A549 (cell line): ENCODE measurements around the gene CXCL6. TPM values are rescaled to one million over a fixed set of nuclear protein-coding genes. Genes with fewer than 3 reads are reported as not detected.

ENCODE experiments used
- ATAC-seq, 2 experiments: fragments of 200-7000 bp in 1 of 2; fragments of >200 bp in 1 of 2; cut with Nextera tagmentation in 1 of 2; cut with Tn5 transposase in 1 of 2; 3 replicates each; pipeline versions ENCODE4 v1.8.0 to v1.9.1; 2018 to 2020; ENCODE audit warnings: mild to moderate bottlenecking in 1 of 2, moderate library complexity in 1 of 2
- CTCF ChIA-PET: fragments of 300-600 bp; sonication (Branson Sonifier 250); formaldehyde crosslinking; extraction: SDS; loops from one replicate; lab custom pipeline; 2021; ENCODE audit warnings: antibody characterized with exemption, inconsistent platforms; lab: Yijun Ruan, JAX
- POLR2A ChIA-PET: fragments of 350-600 bp; formaldehyde crosslinking; extraction: SDS; loops from one replicate; lab custom pipeline; 2021; ENCODE audit warnings: antibody characterized with exemption, inconsistent platforms; lab: Yijun Ruan, JAX
- DNase-seq, 2 experiments: peaks; one replicate each; pipeline versions ENCODE4 v3.0.0 to v3.0.0-alpha.2; 2011 to 2016; ENCODE audit warnings: low read depth in 1 of 2, low spot score in 1 of 2
- FAIRE-seq: peaks from 2 replicates; lab custom pipeline; 2011; peaks lifted over from hg19 to GRCh38; lab: Jason Lieb, UNC
- H3K27ac ChIP-seq, 2 experiments: fragments of >200 bp; sonication (Bioruptor Twin); formaldehyde crosslinking; 3 replicates each; pipeline ENCODE4 v1.5.1; 2016 to 2017
- H3K4me1 ChIP-seq: fragments of >200 bp; sonication (Bioruptor Twin); formaldehyde crosslinking; 3 replicates; pipeline ENCODE4 v1.6.1; 2016
- H3K4me2 ChIP-seq: fragments of >200 bp; sonication (Bioruptor Twin); formaldehyde crosslinking; 3 replicates; pipeline ENCODE4 v1.6.1; 2016
- H3K4me3 ChIP-seq: fragments of >200 bp; sonication (Bioruptor Twin); formaldehyde crosslinking; 3 replicates; pipeline ENCODE4 v1.5.1; 2016
- H3K9me3 ChIP-seq: fragments of >200 bp; sonication (Bioruptor Twin); formaldehyde crosslinking; 3 replicates; pipeline ENCODE4 v1.6.1; 2016
- BHLHE40 ChIP-seq: IDR thresholded peaks from 2 replicates; pipeline ENCODE4 v1.6.1; 2012; ENCODE audit warnings: low read depth, low read length, inconsistent platforms
- CBX8 ChIP-seq: fragments of 200-600 bp; sonication (generic); IDR thresholded peaks from 2 replicates; pipeline ENCODE4 v1.6.1; 2016
- EHF ChIP-seq: fragments of 250-450 bp; sonication (Bioruptor Pico); IDR thresholded peaks from 2 replicates; pipeline ENCODE4 v1.5.0; 2020; ENCODE audit warnings: mild to moderate bottlenecking
- EP300 ChIP-seq, 2 experiments: fragments of >200 bp; sonication (Bioruptor Twin); formaldehyde crosslinking; IDR thresholded peaks; 2 replicates in 1 of 2; 3 replicates in 1 of 2; pipeline ENCODE4 v1.6.1; 2016 to 2017
- HDAC2 ChIP-seq: fragments of 200-600 bp; sonication (generic); IDR thresholded peaks from 2 replicates; pipeline ENCODE4 v1.6.1; 2016
- HOXA7 ChIP-seq: fragments of 250-450 bp; sonication (Bioruptor Pico); IDR thresholded peaks from 2 replicates; pipeline ENCODE4 v1.5.0; 2020; ENCODE audit warnings: mild to moderate bottlenecking, moderate library complexity
- JUN ChIP-seq, 2 experiments: fragments of >200 bp; sonication (Bioruptor Twin); formaldehyde crosslinking; IDR thresholded peaks; 2 replicates in 1 of 2; 3 replicates in 1 of 2; pipeline ENCODE4 v1.6.1; 2016 to 2017
- JUNB ChIP-seq: fragments of >200 bp; sonication (Bioruptor Twin); formaldehyde crosslinking; IDR thresholded peaks from 2 replicates; pipeline ENCODE4 v1.6.1; 2016
- NPAS2 ChIP-seq: fragments of 250-450 bp; sonication (Bioruptor Pico); IDR thresholded peaks from 2 replicates; pipeline ENCODE4 v1.8.0; 2022; ENCODE audit warnings: mild to moderate bottlenecking, moderate library complexity, borderline replicate concordance
- PHF8 ChIP-seq: fragments of 200-600 bp; sonication (generic); IDR thresholded peaks from 2 replicates; pipeline ENCODE4 v1.6.1; 2016; ENCODE audit warnings: low read depth, mild to moderate bottlenecking, antibody characterized with exemption, moderate library complexity, borderline replicate concordance
- POLR2A ChIP-seq: IDR thresholded peaks from 2 replicates; pipeline ENCODE4 v1.6.1; 2012; ENCODE audit warnings: mild to moderate bottlenecking, low read length
- POLR2AphosphoS2 ChIP-seq: conservative IDR thresholded peaks from 2 replicates; pipeline ENCODE4 v1.6.1; 2012; ENCODE audit warnings: low read length, improper control_type of control experiment, inconsistent platforms
- RAD21 ChIP-seq, 2 experiments: fragments of >200 bp in 1 of 2; sonication (Bioruptor Twin) in 1 of 2; formaldehyde crosslinking in 1 of 2; IDR thresholded peaks in 1 of 2; conservative IDR thresholded peaks in 1 of 2; 2 replicates in 1 of 2; 3 replicates in 1 of 2; pipeline ENCODE4 v1.6.1; 2012 to 2018; ENCODE audit warnings: inconsistent platforms in 1 of 2
- RARB ChIP-seq: fragments of 250-450 bp; sonication (Bioruptor Pico); IDR thresholded peaks from 2 replicates; pipeline ENCODE4 v1.8.0; 2021; ENCODE audit warnings: mild to moderate bottlenecking, moderate library complexity
- RCOR1 ChIP-seq: fragments of 150-350 bp; IDR thresholded peaks from 2 replicates; pipeline ENCODE4 v1.6.1; 2014; ENCODE audit warnings: antibody characterized with exemption, low read length, low read depth
- RFX5 ChIP-seq: fragments of 450-650 bp; IDR thresholded peaks from 2 replicates; pipeline ENCODE4 v1.7.1; 2014; ENCODE audit warnings: antibody characterized with exemption, mild to moderate bottlenecking, moderate library complexity
- RNF2 ChIP-seq: fragments of 200-600 bp; sonication (generic); IDR thresholded peaks from 2 replicates; pipeline ENCODE4 v1.6.1; 2016; ENCODE audit warnings: low read depth, mild to moderate bottlenecking, antibody characterized with exemption, moderate library complexity, borderline replicate concordance
- TP53 ChIP-seq: fragments of 250-450 bp; sonication (Bioruptor Pico); IDR thresholded peaks from 2 replicates; pipeline ENCODE4 v1.5.0; 2021; ENCODE audit warnings: mild to moderate bottlenecking, moderate library complexity
- ZC3H11A ChIP-seq: fragments of 450-650 bp; IDR thresholded peaks from 2 replicates; pipeline ENCODE4 v1.6.1; 2014; ENCODE audit warnings: antibody characterized with exemption, mild to moderate bottlenecking
- ZNF302 ChIP-seq: fragments of 250-450 bp; sonication (Bioruptor Pico); IDR thresholded peaks from 2 replicates; pipeline ENCODE4 v1.9.0; 2021; ENCODE audit warnings: inconsistent platforms, mild to moderate bottlenecking, moderate library complexity
- ZSCAN20 ChIP-seq: fragments of 250-450 bp; sonication (Bioruptor Pico); IDR thresholded peaks from 2 replicates; pipeline ENCODE4 v1.8.0; 2022; ENCODE audit warnings: mild to moderate bottlenecking, moderate library complexity
- WGBS: methylation state at CpG from one replicate; pipeline ENCODE4 v1.1.6; 2017; ENCODE audit errors: missing lambda C conversion rate; 5-methylcytosine and 5-hydroxymethylcytosine counted together
- polyA plus RNA-seq, 4 experiments: library from polyadenylated mRNA; depleted of rRNA in 3 of 4; stranded (reverse); fragments of >200 nt; fragmentation: RNase III in 1 of 4; extraction: RNeasy Plus Mini Kit Qiagen cat#74134 plus additional on column Dnase treatment in 1 of 4; gene quantifications; 2 replicates in 3 of 4; 3 replicates in 1 of 4; pipeline ENCODE4 v1.2.3, GENCODE V29; 2011 to 2017
- TF ChIP-seq, protein P1 (sequence below): fragments of 250-450 bp; sonication (Bioruptor Pico); IDR thresholded peaks from 2 replicates; pipeline ENCODE4 v1.5.0; 2021; ENCODE audit warnings: mild to moderate bottlenecking, moderate library complexity, borderline replicate concordance
- TF ChIP-seq, protein P2 (sequence below): IDR thresholded peaks from 2 replicates; pipeline ENCODE4 v1.6.1; 2012
- TF ChIP-seq, protein P3 (sequence below): fragments of 250-450 bp; sonication (Bioruptor Pico); IDR thresholded peaks from 2 replicates; pipeline ENCODE4 v1.5.0; 2020; ENCODE audit warnings: low read depth, mild to moderate bottlenecking, moderate library complexity
- TF ChIP-seq, protein P4 (sequence below): fragments of >200 bp; sonication (Bioruptor Twin); formaldehyde crosslinking; IDR thresholded peaks from 2 replicates; pipeline ENCODE4 v1.6.1; 2016
- TF ChIP-seq, protein P5 (sequence below): IDR thresholded peaks from 2 replicates; pipeline ENCODE4 v1.6.1; 2012
- TF ChIP-seq, protein P6 (sequence below): fragments of >200 bp; sonication (Bioruptor Twin); formaldehyde crosslinking; IDR thresholded peaks from 3 replicates; pipeline ENCODE4 v1.6.1; 2016

CXCL6 gene
- polyA plus RNA-seq, 2 of the 4 experiments (the other 2 are of a cell fraction): 0.06 TPM; not detected in 1

DNA sequence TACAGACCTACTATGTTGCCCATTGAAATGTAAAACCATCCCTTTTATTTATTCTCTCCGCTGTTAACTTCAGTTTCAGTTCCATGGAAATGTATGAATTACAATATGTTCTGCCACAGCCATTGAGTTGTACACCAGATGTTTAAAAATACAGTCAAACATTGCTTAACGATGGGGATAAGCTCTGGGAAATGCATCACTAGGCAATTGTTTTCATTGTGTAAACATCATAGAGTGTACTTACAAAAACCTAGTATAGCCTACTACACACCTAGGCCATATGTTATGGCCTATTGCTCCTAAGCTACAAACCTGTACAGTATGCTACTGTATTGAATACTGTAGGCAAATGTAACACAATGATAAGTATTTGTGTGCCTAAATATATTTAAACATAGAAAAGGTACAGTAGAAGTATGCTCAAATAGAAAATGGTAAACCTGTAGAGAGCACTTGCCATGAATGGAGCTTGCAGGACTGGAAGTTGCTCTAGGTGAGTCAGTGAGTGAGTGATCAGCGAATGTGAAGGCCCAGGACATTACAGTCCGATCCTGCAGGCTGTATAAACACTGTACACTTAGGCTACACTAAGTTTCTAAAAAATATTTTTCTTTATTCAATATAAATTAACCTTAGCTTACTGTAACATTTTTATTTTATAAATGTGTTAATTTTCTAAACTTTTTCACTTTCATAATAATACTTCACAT lies 13.9 kb downstream of the CXCL6 start:
- H3K4me2 ChIP-seq: no peak overlapping the region
- ChIA-PET CTCF (interaction anchor here (1.7 kb wide), 1 partner anchor 14 kb away, joined by 5 read pairs; no protein-coding TSS in a partner anchor), POLR2A (no interaction called here)
- no peak overlapping the region for H3K4me3 ChIP-seq
- 71% methylated on average over 4 of the region's 4 CpGs for WGBS
- ATAC-seq (no peak), DNase-seq (no peak), FAIRE-seq (no peak)
- no peak overlapping the region for H3K27ac ChIP-seq
- TF ChIP-seq HOXA7 (no peak), RNF2 (no peak)
- TF ChIP-seq, protein P1, sequence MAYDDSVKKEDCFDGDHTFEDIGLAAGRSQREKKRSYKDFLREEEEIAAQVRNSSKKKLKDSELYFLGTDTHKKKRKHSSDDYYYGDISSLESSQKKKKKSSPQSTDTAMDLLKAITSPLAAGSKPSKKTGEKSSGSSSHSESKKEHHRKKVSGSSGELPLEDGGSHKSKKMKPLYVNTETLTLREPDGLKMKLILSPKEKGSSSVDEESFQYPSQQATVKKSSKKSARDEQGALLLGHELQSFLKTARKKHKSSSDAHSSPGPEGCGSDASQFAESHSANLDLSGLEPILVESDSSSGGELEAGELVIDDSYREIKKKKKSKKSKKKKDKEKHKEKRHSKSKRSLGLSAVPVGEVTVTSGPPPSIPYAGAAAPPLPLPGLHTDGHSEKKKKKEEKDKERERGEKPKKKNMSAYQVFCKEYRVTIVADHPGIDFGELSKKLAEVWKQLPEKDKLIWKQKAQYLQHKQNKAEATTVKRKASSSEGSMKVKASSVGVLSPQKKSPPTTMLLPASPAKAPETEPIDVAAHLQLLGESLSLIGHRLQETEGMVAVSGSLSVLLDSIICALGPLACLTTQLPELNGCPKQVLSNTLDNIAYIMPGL (CRISPR knock-in tag): no peak
- H3K4me1 ChIP-seq: no peaks in the 10 kb centered on the region
- 0 out of 3 replicates have a peak, but pooled peaks cover 2% of the 10 kb centered on the region for H3K9me3 ChIP-seq

DNA sequence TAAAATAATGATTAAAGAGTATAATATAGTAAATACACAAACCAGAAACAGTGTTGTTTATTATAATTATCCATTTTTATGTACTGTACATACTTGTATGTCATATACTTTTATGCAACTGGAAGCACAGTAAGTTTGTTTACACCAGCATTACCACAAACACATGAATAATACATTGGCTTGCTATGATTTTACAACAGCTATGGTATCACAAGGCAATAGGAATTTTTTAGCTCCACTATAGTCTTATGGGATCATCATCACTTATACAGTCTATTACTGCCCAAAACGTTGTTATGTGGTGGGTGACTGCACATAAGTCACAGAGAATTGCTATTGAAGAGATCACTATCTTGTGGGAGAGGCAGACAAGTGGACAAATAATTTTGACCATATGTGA lies 14.8 kb downstream of the CXCL6 start:
- ChIA-PET CTCF (interaction anchor here (1.7 kb wide), 1 partner anchor 13 kb away, joined by 5 read pairs; no protein-coding TSS in a partner anchor), POLR2A (no interaction called here)
- H3K27ac ChIP-seq: no peak overlapping the region
- H3K4me3 ChIP-seq: no peak overlapping the region
- H3K4me2 ChIP-seq: no peak overlapping the region
- DNase-seq (no peak), FAIRE-seq (no peak), ATAC-seq (no peak)
- H3K4me1 ChIP-seq: no peaks in the 10 kb centered on the region
- WGBS: 23% methylated on average over 1 of the region's 1 CpG
- 0 out of 3 replicates have a peak, but pooled peaks cover 3% of the 10 kb centered on the region for H3K9me3 ChIP-seq
- TF ChIP-seq RAD21 (conservative IDR thresholded peaks at IDR 0.05 in 1 of 2, IDR thresholded peaks at IDR 0.05 in 1 of 2) (no peak), NPAS2 (CRISPR knock-in tag) (no peak), JUN (IDR thresholded peaks at IDR 0.05) (no peak), PHF8 (no peak), RFX5 (no peak), POLR2A (no peak), ZNF302 (CRISPR knock-in tag) (no peak), ZSCAN20 (no peak), RNF2 (no peak), HDAC2 (no peak), POLR2AphosphoS2 (no peak), JUNB (no peak)

DNA sequence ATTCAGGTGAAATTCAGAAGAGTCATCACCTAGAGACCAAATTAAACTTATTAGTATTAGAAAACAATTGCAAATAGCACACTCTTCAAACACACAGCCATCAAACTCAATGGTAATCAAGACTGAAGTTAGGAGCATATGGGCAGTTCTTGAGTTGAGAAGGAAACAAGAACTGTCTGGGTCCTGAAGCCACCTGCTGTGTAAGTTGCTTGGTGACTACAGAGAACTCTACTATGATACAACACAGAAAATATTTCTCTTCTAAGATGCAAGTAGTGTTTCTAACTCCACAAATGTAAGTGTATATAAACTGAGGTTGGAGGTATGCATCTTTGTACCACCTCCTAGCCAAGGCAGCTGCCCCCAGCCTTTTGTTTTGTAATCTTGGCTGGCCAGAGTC lies 16.3 kb downstream of the CXCL6 start:
- CTCF ChIA-PET: no interaction called here
- FAIRE-seq: no peak
- POLR2A ChIA-PET: no interaction called here
- no peak overlapping the region for H3K4me2 ChIP-seq
- no peaks in the 10 kb centered on the region for H3K4me1 ChIP-seq
- no peak for ATAC-seq
- no peak for TF ChIP-seq HDAC2
- no peak for TF ChIP-seq TP53 (CRISPR knock-in tag)
- TF ChIP-seq POLR2AphosphoS2: no peak
- no peak for TF ChIP-seq EHF
- no peak for TF ChIP-seq CBX8
- no peak for TF ChIP-seq BHLHE40
- TF ChIP-seq EP300 (IDR thresholded peaks at IDR 0.05): no peak
- TF ChIP-seq, protein P2, sequence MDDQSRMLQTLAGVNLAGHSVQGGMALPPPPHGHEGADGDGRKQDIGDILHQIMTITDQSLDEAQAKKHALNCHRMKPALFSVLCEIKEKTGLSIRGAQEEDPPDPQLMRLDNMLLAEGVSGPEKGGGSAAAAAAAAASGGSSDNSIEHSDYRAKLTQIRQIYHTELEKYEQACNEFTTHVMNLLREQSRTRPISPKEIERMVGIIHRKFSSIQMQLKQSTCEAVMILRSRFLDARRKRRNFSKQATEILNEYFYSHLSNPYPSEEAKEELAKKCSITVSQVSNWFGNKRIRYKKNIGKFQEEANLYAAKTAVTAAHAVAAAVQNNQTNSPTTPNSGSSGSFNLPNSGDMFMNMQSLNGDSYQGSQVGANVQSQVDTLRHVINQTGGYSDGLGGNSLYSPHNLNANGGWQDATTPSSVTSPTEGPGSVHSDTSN: no peak
- TF ChIP-seq, protein P3, sequence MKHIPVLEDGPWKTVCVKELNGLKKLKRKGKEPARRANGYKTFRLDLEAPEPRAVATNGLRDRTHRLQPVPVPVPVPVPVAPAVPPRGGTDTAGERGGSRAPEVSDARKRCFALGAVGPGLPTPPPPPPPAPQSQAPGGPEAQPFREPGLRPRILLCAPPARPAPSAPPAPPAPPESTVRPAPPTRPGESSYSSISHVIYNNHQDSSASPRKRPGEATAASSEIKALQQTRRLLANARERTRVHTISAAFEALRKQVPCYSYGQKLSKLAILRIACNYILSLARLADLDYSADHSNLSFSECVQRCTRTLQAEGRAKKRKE (CRISPR knock-in tag): no peak
- no peak for TF ChIP-seq RCOR1
- TF ChIP-seq, protein P4, sequence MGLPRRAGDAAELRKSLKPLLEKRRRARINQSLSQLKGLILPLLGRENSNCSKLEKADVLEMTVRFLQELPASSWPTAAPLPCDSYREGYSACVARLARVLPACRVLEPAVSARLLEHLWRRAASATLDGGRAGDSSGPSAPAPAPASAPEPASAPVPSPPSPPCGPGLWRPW: no peak
- TF ChIP-seq, protein P5, sequence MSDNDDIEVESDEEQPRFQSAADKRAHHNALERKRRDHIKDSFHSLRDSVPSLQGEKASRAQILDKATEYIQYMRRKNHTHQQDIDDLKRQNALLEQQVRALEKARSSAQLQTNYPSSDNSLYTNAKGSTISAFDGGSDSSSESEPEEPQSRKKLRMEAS: no peak
- no peak for TF ChIP-seq JUN (IDR thresholded peaks at IDR 0.05)
- TF ChIP-seq RARB (CRISPR knock-in tag): no peak
- no peak for TF ChIP-seq POLR2A
- no peak for TF ChIP-seq PHF8
- TF ChIP-seq, protein P6, sequence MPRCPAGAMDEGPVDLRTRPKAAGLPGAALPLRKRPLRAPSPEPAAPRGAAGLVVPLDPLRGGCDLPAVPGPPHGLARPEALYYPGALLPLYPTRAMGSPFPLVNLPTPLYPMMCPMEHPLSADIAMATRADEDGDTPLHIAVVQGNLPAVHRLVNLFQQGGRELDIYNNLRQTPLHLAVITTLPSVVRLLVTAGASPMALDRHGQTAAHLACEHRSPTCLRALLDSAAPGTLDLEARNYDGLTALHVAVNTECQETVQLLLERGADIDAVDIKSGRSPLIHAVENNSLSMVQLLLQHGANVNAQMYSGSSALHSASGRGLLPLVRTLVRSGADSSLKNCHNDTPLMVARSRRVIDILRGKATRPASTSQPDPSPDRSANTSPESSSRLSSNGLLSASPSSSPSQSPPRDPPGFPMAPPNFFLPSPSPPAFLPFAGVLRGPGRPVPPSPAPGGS: no peak
- TF ChIP-seq ZC3H11A: no peak
- no peak overlapping the region for H3K4me3 ChIP-seq
- DNase-seq: no peak
- peaks cover 12% of the 10 kb centered on the region for H3K9me3 ChIP-seq
- H3K27ac ChIP-seq: no peak overlapping the region
